ENCODE results near the gene CCRL2. TPM values are rescaled to one million over a fixed set of nuclear protein-coding genes. Genes with fewer than 3 reads are reported as not detected.
"Not testable (repeated sequence)": the region's sequence is repeated elsewhere in the genome, so short reads cannot be mapped to it uniquely, and the experiment has no call there.

The CCRL2 gene
- total RNA-seq, 4 donors from 2014 or later = 13.5 to 21.2 (median 16.0) TPM; not detected in 1

- DNase-seq = no peak
- no peaks in the 10 kb centered on the region for H3K27me3 ChIP-seq
- H3K27ac ChIP-seq = peak overlapping the region in 3 of 4 donors; percentile 6 to 66 (median 64)
- H3K4me1 ChIP-seq = peaks cover 0 to 10% (median 0%) of the 10 kb centered on the region in 4 donors
- H3K9me3 ChIP-seq = peaks cover 0 to 9% (median 1%) of the 10 kb centered on the region in 4 donors
- no peak overlapping the region for H3K4me3 ChIP-seq
- TF ChIP-seq CTCF (IDR thresholded peaks at IDR 0.05) = peak in 3 of 6 experiments; percentile 26 to 38 (median 26)
- TF ChIP-seq POLR2A (IDR thresholded peaks at IDR 0.05) = no peak
- H3K36me3 ChIP-seq = no peaks in the 10 kb centered on the region
Observed at GRCh38 chr3:46427916-46428833, 21.1 kb downstream of the CCRL2 start.

- Histone ChIP-seq H3K4me3 (no peak overlapping the region), H3K27me3 (no peaks in the 10 kb centered on the region), H3K4me1 (peaks cover 0 to 10% (median 0%) of the 10 kb centered on the region in 4 donors), H3K36me3 (no peaks in the 10 kb centered on the region), H3K9me3 (peaks cover 0 to 9% (median 1%) of the 10 kb centered on the region in 4 donors), H3K27ac (peak overlapping the region in 3 of 4 donors; percentile 6 to 66 (median 64))
- no peak for DNase-seq
- no peak for TF ChIP-seq POLR2A (IDR thresholded peaks at IDR 0.05)
- TF ChIP-seq CTCF (IDR thresholded peaks at IDR 0.05) = no peak
Observed at GRCh38 chr3:46429250-46429649, 22.2 kb downstream of the CCRL2 start.

GRCh38 chr3:46429671-46430070, 22.6 kb downstream of the CCRL2 start:
- Histone ChIP-seq H3K4me3 (no peak overlapping the region), H3K4me1 (peaks cover 0 to 10% (median 0%) of the 10 kb centered on the region in 4 donors), H3K36me3 (no peaks in the 10 kb centered on the region), H3K9me3 (peaks cover 0 to 9% (median 1%) of the 10 kb centered on the region in 4 donors), H3K27ac (peak overlapping the region in 2 of 4 donors; percentile 64 to 66), H3K27me3 (no peaks in the 10 kb centered on the region)
- no peak for DNase-seq
- TF ChIP-seq CTCF (IDR thresholded peaks at IDR 0.05) (no peak), POLR2A (IDR thresholded peaks at IDR 0.05) (no peak)

- not testable (repeated sequence) for DNase-seq, H3K27me3 ChIP-seq, H3K4me3 ChIP-seq, H3K9me3 ChIP-seq, H3K36me3 ChIP-seq
- peaks cover 0 to 10% (median 0%) of the 10 kb centered on the region in 4 donors for H3K4me1 ChIP-seq
- peak overlapping the region in 1 of 4 donors; percentile 66 for H3K27ac ChIP-seq
Observed at GRCh38 chr3:46430879-46431278, 23.8 kb downstream of the CCRL2 start.

GRCh38 chr3:46431905-46432304, 24.8 kb downstream of the CCRL2 start:
- not testable (repeated sequence) for H3K9me3 ChIP-seq, H3K36me3 ChIP-seq, H3K27me3 ChIP-seq, H3K27ac ChIP-seq, H3K4me3 ChIP-seq, DNase-seq
- peaks cover 0 to 10% (median 0%) of the 10 kb centered on the region in 4 donors for H3K4me1 ChIP-seq

GRCh38 chr3:46433118-46433517, 26.1 kb downstream of the CCRL2 start:
- H3K4me1 ChIP-seq, H3K27ac ChIP-seq, H3K4me3 ChIP-seq, H3K9me3 ChIP-seq, H3K27me3 ChIP-seq, DNase-seq, H3K36me3 ChIP-seq: not testable (repeated sequence)

- H3K4me1 ChIP-seq = no peaks in the 10 kb centered on the region
- no peaks in the 10 kb centered on the region for H3K27me3 ChIP-seq
- no peak for DNase-seq
- H3K9me3 ChIP-seq = peaks cover 0 to 9% (median 1%) of the 10 kb centered on the region in 4 donors
- H3K36me3 ChIP-seq = no peaks in the 10 kb centered on the region
- H3K27ac ChIP-seq = no peak overlapping the region
- H3K4me3 ChIP-seq = no peak overlapping the region
- no peak for TF ChIP-seq CTCF (IDR thresholded peaks at IDR 0.05)
- TF ChIP-seq POLR2A (IDR thresholded peaks at IDR 0.05) = no peak
Observed at GRCh38 chr3:46433841-46434240, 26.8 kb downstream of the CCRL2 start.
